SJSA1 (cell line): ENCODE measurements around the gene PALM3. TPM values are rescaled to one million over a fixed set of nuclear protein-coding genes. Genes with fewer than 3 reads are reported as not detected.

ENCODE experiments used
- DNase-seq, 2 experiments: peaks; one replicate each; pipeline ENCODE4 v3.0.0-alpha.2; 2015 to 2020; ENCODE audit warnings: low spot score in 2 of 2, low read depth in 1 of 2
- H3K27ac ChIP-seq: fragments of 250-450 bp; sonication (Bioruptor Pico); 2 replicates; pipeline ENCODE4 v1.5.1; 2020; ENCODE audit warnings: mild to moderate bottlenecking, moderate library complexity
- H3K27me3 ChIP-seq: fragments of 250-450 bp; sonication (Bioruptor Pico); replicated peaks from 2 replicates; pipeline ENCODE4 v1.5.1; 2020; ENCODE audit warnings: mild to moderate bottlenecking, moderate library complexity
- H3K36me3 ChIP-seq: fragments of 250-450 bp; sonication (Bioruptor Pico); 2 replicates; pipeline ENCODE4 v1.5.1; 2020; ENCODE audit warnings: mild to moderate bottlenecking
- H3K4me1 ChIP-seq: fragments of 250-450 bp; sonication (Bioruptor Pico); replicated peaks from 2 replicates; pipeline ENCODE4 v1.6.1; 2021; ENCODE audit warnings: mild to moderate bottlenecking
- H3K4me3 ChIP-seq: fragments of 250-450 bp; sonication (Bioruptor Pico); 2 replicates; pipeline ENCODE4 v1.5.1; 2020; ENCODE audit warnings: mild to moderate bottlenecking
- H3K9me3 ChIP-seq: fragments of 250-450 bp; sonication (Bioruptor Pico); replicated peaks from 2 replicates; pipeline ENCODE4 v1.5.1; 2020; ENCODE audit warnings: mild to moderate bottlenecking
- total RNA-seq: library from RNA; depleted of rRNA; stranded (reverse); fragments of >200 nt; shearing (Covaris generic); gene quantifications from 2 replicates; pipeline ENCODE4 v1.2.3, GENCODE V29; 2014; rRNA removed

Gene PALM3
- total RNA-seq: not detected in 2 replicates

- no peak for DNase-seq
- Histone ChIP-seq H3K27ac (no peak within 1 kb of the TSS), H3K27me3 (peaks cover 9% of the 10 kb centered on the region), H3K4me1 (peaks cover 3% of the 10 kb centered on the region; the same call in 1 of the 2 replicates), H3K4me3 (no peak within 1 kb of the TSS), H3K9me3 (no peaks in the 10 kb centered on the region), H3K36me3 (no peaks in the 10 kb centered on the region)
Measured at GRCh38 chr19:14061751-14062557, at the start of gene PALM3. Gene PALM3 (minus strand): TSS chr19:14062076. CDS start chr19:14061980, 96 bp downstream.

- Histone ChIP-seq H3K9me3 (no peaks in the 10 kb centered on the region), H3K27me3 (no peaks in the 10 kb centered on the region), H3K4me3 (no peak overlapping the region), H3K27ac (no peak overlapping the region), H3K36me3 (peaks cover 7% of the 10 kb centered on the region; the same call in 1 of the 2 replicates), H3K4me1 (peaks cover 4% of the 10 kb centered on the region)
- no peak for DNase-seq
Measured at GRCh38 chr19:14111486-14111885, 49.6 kb upstream of the PALM3 start.

GRCh38 chr19:14110650-14111049 is 48.8 kb upstream of the PALM3 start:
- no peak overlapping the region for H3K4me3 ChIP-seq
- DNase-seq: no peak
- no peaks in the 10 kb centered on the region for H3K27me3 ChIP-seq
- H3K4me1 ChIP-seq: no peaks in the 10 kb centered on the region; the same call in 1 of the 2 replicates
- peaks cover 9% of the 10 kb centered on the region; the same call in 1 of the 2 replicates for H3K36me3 ChIP-seq
- H3K27ac ChIP-seq: no peak overlapping the region
- no peaks in the 10 kb centered on the region for H3K9me3 ChIP-seq

- no peaks in the 10 kb centered on the region for H3K27me3 ChIP-seq
- H3K9me3 ChIP-seq: no peaks in the 10 kb centered on the region
- H3K36me3 ChIP-seq: peaks cover 20% of the 10 kb centered on the region
- H3K27ac ChIP-seq: no peak overlapping the region
- no peak overlapping the region for H3K4me3 ChIP-seq
- H3K4me1 ChIP-seq: no peaks in the 10 kb centered on the region
- no peak for DNase-seq
Measured at GRCh38 chr19:14107581-14108461, 45.9 kb upstream of the PALM3 start.

- H3K36me3 ChIP-seq: peaks cover 30% of the 10 kb centered on the region
- H3K4me3 ChIP-seq: no peak overlapping the region
- H3K27ac ChIP-seq: no peak overlapping the region
- H3K27me3 ChIP-seq: no peaks in the 10 kb centered on the region
- no peaks in the 10 kb centered on the region for H3K9me3 ChIP-seq
- DNase-seq: no peak
- no peaks in the 10 kb centered on the region for H3K4me1 ChIP-seq
Measured at GRCh38 chr19:14106840-14107239, 45.0 kb upstream of the PALM3 start.

- Histone ChIP-seq H3K27ac (no peak overlapping the region), H3K27me3 (no peaks in the 10 kb centered on the region), H3K4me3 (no peak overlapping the region), H3K36me3 (peaks cover 42% of the 10 kb centered on the region), H3K9me3 (no peaks in the 10 kb centered on the region), H3K4me1 (no peaks in the 10 kb centered on the region)
- DNase-seq: no peak
Measured at GRCh38 chr19:14105680-14106079, 43.8 kb upstream of the PALM3 start.

GRCh38 chr19:14103310-14103709 is 41.4 kb upstream of the PALM3 start:
- DNase-seq: no peak
- Histone ChIP-seq H3K9me3 (no peaks in the 10 kb centered on the region), H3K27ac (no peak overlapping the region), H3K4me3 (no peak overlapping the region), H3K36me3 (peaks cover 48% of the 10 kb centered on the region), H3K27me3 (no peaks in the 10 kb centered on the region), H3K4me1 (no peaks in the 10 kb centered on the region)

- H3K27me3 ChIP-seq: no peaks in the 10 kb centered on the region
- no peak overlapping the region for H3K27ac ChIP-seq
- no peak overlapping the region for H3K4me3 ChIP-seq
- H3K36me3 ChIP-seq: peaks cover 45% of the 10 kb centered on the region
- DNase-seq: no peak
- H3K4me1 ChIP-seq: no peaks in the 10 kb centered on the region
- H3K9me3 ChIP-seq: no peaks in the 10 kb centered on the region
Measured at GRCh38 chr19:14102756-14103155, 40.9 kb upstream of the PALM3 start.

- no peaks in the 10 kb centered on the region for H3K27me3 ChIP-seq
- DNase-seq: no peak
- H3K9me3 ChIP-seq: no peaks in the 10 kb centered on the region
- no peak overlapping the region for H3K27ac ChIP-seq
- peaks cover 48% of the 10 kb centered on the region for H3K36me3 ChIP-seq
- no peaks in the 10 kb centered on the region for H3K4me1 ChIP-seq
- H3K4me3 ChIP-seq: no peak overlapping the region
Measured at GRCh38 chr19:14102102-14102696, 40.3 kb upstream of the PALM3 start.

- Histone ChIP-seq H3K36me3 (peaks cover 53% of the 10 kb centered on the region), H3K27ac (no peak overlapping the region), H3K9me3 (no peaks in the 10 kb centered on the region), H3K4me1 (no peaks in the 10 kb centered on the region), H3K4me3 (no peak overlapping the region), H3K27me3 (no peaks in the 10 kb centered on the region)
- no peak for DNase-seq
Measured at GRCh38 chr19:14101003-14101545, 39.2 kb upstream of the PALM3 start.

- no peak for DNase-seq
- H3K27ac ChIP-seq: no peak overlapping the region
- no peaks in the 10 kb centered on the region for H3K27me3 ChIP-seq
- H3K4me1 ChIP-seq: no peaks in the 10 kb centered on the region
- H3K4me3 ChIP-seq: no peak overlapping the region
- peaks cover 45% of the 10 kb centered on the region for H3K36me3 ChIP-seq
- peaks cover 8% of the 10 kb centered on the region; the same call in 1 of the 2 replicates for H3K9me3 ChIP-seq
Measured at GRCh38 chr19:14097532-14098151, 35.8 kb upstream of the PALM3 start.

GRCh38 chr19:14096272-14096992 is 34.6 kb upstream of the PALM3 start:
- Histone ChIP-seq H3K27me3 (no peaks in the 10 kb centered on the region), H3K4me3 (no peak overlapping the region), H3K36me3 (peaks cover 32% of the 10 kb centered on the region), H3K9me3 (peaks cover 8% of the 10 kb centered on the region; the same call in 1 of the 2 replicates), H3K4me1 (peaks cover under 1% of the 10 kb centered on the region; the same call in 1 of the 2 replicates), H3K27ac (no peak overlapping the region)
- DNase-seq: no peak
